SK-N-SH (cell line): ENCODE results near the gene DEPDC1B.

Experiments
- FOSL2 ChIP-seq: IDR thresholded peaks from 2 replicates; pipeline ENCODE4 v1.4.0; 2012; ENCODE audit warnings: low read depth, mild to moderate bottlenecking, moderate library complexity, borderline replicate concordance
- GABPA ChIP-seq: IDR thresholded peaks from 2 replicates; pipeline ENCODE4 v1.4.0; 2012; ENCODE audit warnings: low read depth, mild to moderate bottlenecking
- JUND ChIP-seq: IDR thresholded peaks from 2 replicates; pipeline ENCODE4 v1.4.0; 2012
- MXI1 ChIP-seq: IDR thresholded peaks from 2 replicates; pipeline ENCODE4 v1.6.1; 2012; ENCODE audit warnings: mild to moderate bottlenecking, low read depth, low read length, improper control_type of control experiment
- RFX5 ChIP-seq: IDR thresholded peaks from 2 replicates; pipeline ENCODE4 v1.6.1; 2012; ENCODE audit warnings: mild to moderate bottlenecking, improper control_type of control experiment, low read length
- SMC3 ChIP-seq: IDR thresholded peaks from 2 replicates; pipeline ENCODE4 v1.6.1; 2012; ENCODE audit warnings: low read depth, low read length, improper control_type of control experiment
- TF ChIP-seq, protein P1 (sequence below): fragments of 200-600 bp; sonication (generic); IDR thresholded peaks from 2 replicates; pipeline ENCODE4 v1.6.1; 2017; ENCODE audit warnings: antibody characterized with exemption, mild to moderate bottlenecking, moderate library complexity

DNA sequence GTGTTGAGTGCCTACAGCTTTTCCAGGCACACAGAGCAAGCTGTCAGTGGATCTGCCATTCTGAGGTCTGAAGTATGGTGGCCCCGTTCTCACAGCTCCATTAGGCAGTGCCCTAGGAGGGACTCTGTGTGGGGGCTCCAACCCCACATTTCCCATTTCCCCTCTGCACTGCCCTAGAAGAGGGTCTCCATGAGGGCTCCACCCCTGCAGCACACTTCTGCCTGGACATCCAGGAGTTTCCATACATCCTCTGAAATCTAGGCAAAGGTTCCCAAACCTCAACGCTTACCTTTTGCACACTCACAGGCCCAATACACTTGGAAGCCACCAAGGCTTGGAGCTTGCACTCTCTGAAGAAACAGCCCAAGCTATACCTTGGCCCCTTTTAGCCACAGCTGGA lies 131.3 kb downstream of the DEPDC1B start:
- TF ChIP-seq SMC3, result no peak
- no peak for TF ChIP-seq RFX5
- no peak for TF ChIP-seq FOSL2
- TF ChIP-seq JUND, result no peak
- TF ChIP-seq, protein P1, sequence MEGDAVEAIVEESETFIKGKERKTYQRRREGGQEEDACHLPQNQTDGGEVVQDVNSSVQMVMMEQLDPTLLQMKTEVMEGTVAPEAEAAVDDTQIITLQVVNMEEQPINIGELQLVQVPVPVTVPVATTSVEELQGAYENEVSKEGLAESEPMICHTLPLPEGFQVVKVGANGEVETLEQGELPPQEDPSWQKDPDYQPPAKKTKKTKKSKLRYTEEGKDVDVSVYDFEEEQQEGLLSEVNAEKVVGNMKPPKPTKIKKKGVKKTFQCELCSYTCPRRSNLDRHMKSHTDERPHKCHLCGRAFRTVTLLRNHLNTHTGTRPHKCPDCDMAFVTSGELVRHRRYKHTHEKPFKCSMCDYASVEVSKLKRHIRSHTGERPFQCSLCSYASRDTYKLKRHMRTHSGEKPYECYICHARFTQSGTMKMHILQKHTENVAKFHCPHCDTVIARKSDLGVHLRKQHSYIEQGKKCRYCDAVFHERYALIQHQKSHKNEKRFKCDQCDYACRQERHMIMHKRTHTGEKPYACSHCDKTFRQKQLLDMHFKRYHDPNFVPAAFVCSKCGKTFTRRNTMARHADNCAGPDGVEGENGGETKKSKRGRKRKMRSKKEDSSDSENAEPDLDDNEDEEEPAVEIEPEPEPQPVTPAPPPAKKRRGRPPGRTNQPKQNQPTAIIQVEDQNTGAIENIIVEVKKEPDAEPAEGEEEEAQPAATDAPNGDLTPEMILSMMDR, result no peak
- no peak for TF ChIP-seq MXI1
- TF ChIP-seq GABPA, result no peak
